ENCODE results near the gene TOPAZ1.

Gene TOPAZ1

GRCh38 chr3:44252332-44252959 lies 10.8 kb downstream of the TOPAZ1 start:
- DNase-seq = no peak

GRCh38 chr3:44259404-44259803 lies 17.7 kb downstream of the TOPAZ1 start:
- no peak for DNase-seq

- no peak for DNase-seq
Measured at GRCh38 chr3:44264146-44264545, 22.5 kb downstream of the TOPAZ1 start.

- no peak for DNase-seq
Measured at GRCh38 chr3:44265815-44266214, 24.1 kb downstream of the TOPAZ1 start.

GRCh38 chr3:44272191-44272590 lies 30.5 kb downstream of the TOPAZ1 start:
- DNase-seq = no peak

- no peak for DNase-seq
Measured at GRCh38 chr3:44277925-44278324, 36.2 kb downstream of the TOPAZ1 start.

GRCh38 chr3:44280077-44280476 lies 38.4 kb downstream of the TOPAZ1 start:
- DNase-seq = no peak

GRCh38 chr3:44280631-44281030 lies 38.9 kb downstream of the TOPAZ1 start:
- DNase-seq = no peak

- DNase-seq = no peak
Measured at GRCh38 chr3:44284949-44285348, 43.3 kb downstream of the TOPAZ1 start.

- no peak for DNase-seq
Measured at GRCh38 chr3:44289882-44290462, 48.3 kb downstream of the TOPAZ1 start.

- no peak for DNase-seq
Measured at GRCh38 chr3:44292276-44292675, 50.6 kb downstream of the TOPAZ1 start.

GRCh38 chr3:44292947-44293346 lies 51.3 kb downstream of the TOPAZ1 start:
- no peak for DNase-seq

GRCh38 chr3:44297255-44297654 lies 55.6 kb downstream of the TOPAZ1 start:
- DNase-seq = no peak

- no peak for DNase-seq
Measured at GRCh38 chr3:44301746-44302145, 60.1 kb downstream of the TOPAZ1 start.

- no peak for DNase-seq
Measured at GRCh38 chr3:44309500-44309899, 67.8 kb downstream of the TOPAZ1 start.

- DNase-seq = peak; percentile 63 to 71
Measured at GRCh38 chr3:44318891-44319311, 77.2 kb downstream of the TOPAZ1 start.

- DNase-seq = no peak
Measured at GRCh38 chr3:44321335-44321734, 79.6 kb downstream of the TOPAZ1 start.

- peak; percentile 19 to 64 for DNase-seq
Measured at GRCh38 chr3:44323341-44323955, 81.8 kb downstream of the TOPAZ1 start.

GRCh38 chr3:44324584-44324983 lies 82.9 kb downstream of the TOPAZ1 start:
- no peak for DNase-seq

- DNase-seq = no peak
Measured at GRCh38 chr3:44326019-44326418, 84.3 kb downstream of the TOPAZ1 start.

GRCh38 chr3:44326515-44326914 lies 84.8 kb downstream of the TOPAZ1 start:
- DNase-seq = no peak

GRCh38 chr3:44329946-44330345 lies 88.3 kb downstream of the TOPAZ1 start:
- no peak for DNase-seq

- no peak for DNase-seq
Measured at GRCh38 chr3:44330444-44330843, 88.8 kb downstream of the TOPAZ1 start.

GRCh38 chr3:44334326-44334725 lies 92.6 kb downstream of the TOPAZ1 start:
- DNase-seq = no peak

Data from NCI-H524 (cell line).